NCI-H1417 treated with DMSO at 0.1 percent for 48 hours (cell line): Measurements from ENCODE around the gene GOLGA1.

Experiments used
- DNase-seq: peaks from one replicate; lab custom pipeline; 2025; lab: John Stamatoyannopoulos, UW

Gene GOLGA1

DNA sequence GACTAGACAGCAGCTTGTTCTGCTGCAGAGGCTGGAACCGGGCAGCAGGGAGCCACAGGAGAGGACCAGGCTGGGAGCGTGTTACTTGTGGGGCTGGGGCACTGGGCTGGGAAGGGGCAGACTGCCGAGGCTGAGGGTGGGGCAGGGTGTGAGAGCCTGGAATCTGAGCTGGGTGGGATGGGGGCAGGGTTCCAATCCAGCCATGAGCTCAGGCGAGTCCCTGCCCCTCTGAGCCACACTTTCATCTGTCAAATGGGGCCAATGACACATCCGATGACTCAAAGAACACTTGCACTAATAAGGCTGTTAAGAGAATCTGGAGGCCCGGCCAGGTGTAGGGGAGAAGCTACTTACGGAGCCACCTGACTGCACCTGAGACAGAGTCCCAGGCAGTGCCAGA lies 106.3 kb downstream of the GOLGA1 start:
- DNase-seq: no peak

DNA sequence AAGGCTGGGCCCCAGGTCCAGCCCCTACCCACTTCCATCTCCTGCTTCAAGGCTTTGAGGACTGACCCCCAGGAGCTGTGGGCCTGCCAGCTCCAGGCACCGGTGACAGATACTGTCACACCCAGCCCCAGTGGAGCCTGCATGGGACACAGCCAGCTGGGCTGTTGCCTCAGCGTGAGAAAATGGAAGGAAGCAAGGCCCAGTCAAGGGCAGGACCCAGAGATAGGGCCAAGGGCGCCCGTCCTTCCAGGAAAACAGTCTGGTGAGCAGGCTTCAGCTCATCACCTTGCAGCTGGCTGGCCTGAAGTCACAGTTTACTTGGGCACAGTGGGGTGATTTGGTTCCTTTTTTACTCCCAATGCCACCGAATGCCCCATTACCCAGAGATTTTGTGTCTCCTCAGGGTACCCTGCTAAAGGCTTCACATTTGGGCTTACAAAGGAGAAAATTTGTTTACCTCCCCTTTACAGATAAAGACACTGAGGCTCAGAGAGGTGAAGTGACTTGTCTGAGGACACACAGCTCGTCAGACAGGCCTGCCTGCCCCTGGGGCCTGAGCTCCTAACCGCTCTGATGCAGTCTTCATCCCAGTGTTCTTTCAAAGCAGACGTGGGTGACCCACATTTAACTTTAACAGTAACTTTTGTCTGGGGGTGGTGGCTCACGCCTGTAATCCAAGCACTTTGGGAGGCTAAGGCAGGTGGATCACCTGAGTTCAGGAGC lies 109.1 kb downstream of the GOLGA1 start:
- DNase-seq: no peak

GRCh38 chr9:124830593-124830992 lies 110.3 kb downstream of the GOLGA1 start:
- no peak for DNase-seq

DNA sequence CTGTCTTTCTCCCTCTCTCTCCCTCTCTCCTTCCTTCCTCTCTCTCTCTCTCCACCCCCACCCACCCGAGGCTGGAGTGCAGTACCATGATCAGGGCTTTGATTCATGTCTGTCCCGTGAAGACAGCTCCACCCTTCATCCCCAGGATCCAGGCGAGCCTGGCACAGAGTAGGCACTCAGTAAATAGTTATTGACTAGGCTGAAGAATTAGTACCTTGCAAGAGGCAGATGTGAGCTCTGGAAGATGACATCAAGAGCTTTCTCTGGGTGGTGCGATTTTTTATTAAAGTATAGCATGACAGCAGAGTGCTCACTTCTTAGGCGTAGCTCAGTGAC lies 111.6 kb downstream of the GOLGA1 start:
- DNase-seq: no peak

- no peak for DNase-seq
Measured at GRCh38 chr9:124828489-124829333, 112.2 kb downstream of the GOLGA1 start.
